GM12875 (cell line): ENCODE results near the gene ATG4B.

Source experiments
- H3K4me3 ChIP-seq: one replicate; pipeline ENCODE4 v1.5.1; 2011; ENCODE audit warnings: low read depth, low read length, control low read depth
- TF ChIP-seq, protein P1 (sequence below): IDR thresholded peaks from 2 replicates; pipeline ENCODE4 v1.5.1; 2011; ENCODE audit warnings: low read depth, mild to moderate bottlenecking, control low read depth, inconsistent platforms, low read length, moderate library complexity, borderline replicate concordance; ENCODE audit not compliant: insufficient read depth

Gene ATG4B

DNA sequence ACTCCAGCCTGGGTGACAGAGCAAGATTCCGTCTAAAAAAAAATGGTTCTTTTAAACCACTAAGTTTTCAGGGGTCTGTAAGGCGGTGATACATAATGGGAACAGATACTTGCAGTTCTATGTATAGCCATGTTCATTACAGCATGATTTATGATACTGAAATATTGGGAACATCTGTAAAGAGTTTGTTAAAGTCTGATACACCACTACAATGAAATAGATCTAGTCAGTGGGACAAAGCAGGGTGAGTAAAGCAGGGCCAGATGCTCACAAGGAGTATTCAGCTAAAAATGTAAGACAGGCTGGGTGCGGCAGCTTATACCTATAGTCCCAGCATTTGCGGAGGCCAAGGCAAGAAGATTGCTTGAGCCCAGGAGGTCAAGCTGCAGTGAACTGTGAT lies 58.2 kb downstream of the ATG4B start:
- TF ChIP-seq, protein P1, sequence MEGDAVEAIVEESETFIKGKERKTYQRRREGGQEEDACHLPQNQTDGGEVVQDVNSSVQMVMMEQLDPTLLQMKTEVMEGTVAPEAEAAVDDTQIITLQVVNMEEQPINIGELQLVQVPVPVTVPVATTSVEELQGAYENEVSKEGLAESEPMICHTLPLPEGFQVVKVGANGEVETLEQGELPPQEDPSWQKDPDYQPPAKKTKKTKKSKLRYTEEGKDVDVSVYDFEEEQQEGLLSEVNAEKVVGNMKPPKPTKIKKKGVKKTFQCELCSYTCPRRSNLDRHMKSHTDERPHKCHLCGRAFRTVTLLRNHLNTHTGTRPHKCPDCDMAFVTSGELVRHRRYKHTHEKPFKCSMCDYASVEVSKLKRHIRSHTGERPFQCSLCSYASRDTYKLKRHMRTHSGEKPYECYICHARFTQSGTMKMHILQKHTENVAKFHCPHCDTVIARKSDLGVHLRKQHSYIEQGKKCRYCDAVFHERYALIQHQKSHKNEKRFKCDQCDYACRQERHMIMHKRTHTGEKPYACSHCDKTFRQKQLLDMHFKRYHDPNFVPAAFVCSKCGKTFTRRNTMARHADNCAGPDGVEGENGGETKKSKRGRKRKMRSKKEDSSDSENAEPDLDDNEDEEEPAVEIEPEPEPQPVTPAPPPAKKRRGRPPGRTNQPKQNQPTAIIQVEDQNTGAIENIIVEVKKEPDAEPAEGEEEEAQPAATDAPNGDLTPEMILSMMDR = no peak
- H3K4me3 ChIP-seq = no peak overlapping the region

DNA sequence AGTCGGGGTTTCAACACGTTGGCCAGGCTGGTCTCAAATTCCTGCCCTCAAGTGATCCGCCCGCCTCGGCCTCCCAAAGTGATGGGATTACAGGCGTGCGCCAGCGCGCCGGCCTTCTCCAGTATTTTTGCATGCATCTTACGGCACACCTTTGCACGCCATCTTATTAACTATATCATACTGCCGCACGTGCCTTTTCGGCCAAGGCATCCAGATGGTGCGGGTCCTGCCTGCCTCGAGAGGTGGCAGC lies 63.6 kb downstream of the ATG4B start:
- TF ChIP-seq, protein P1 = peak; percentile 55; the same call in 1 of the 2 replicates
- H3K4me3 ChIP-seq = peak overlapping the region; percentile 69

DNA sequence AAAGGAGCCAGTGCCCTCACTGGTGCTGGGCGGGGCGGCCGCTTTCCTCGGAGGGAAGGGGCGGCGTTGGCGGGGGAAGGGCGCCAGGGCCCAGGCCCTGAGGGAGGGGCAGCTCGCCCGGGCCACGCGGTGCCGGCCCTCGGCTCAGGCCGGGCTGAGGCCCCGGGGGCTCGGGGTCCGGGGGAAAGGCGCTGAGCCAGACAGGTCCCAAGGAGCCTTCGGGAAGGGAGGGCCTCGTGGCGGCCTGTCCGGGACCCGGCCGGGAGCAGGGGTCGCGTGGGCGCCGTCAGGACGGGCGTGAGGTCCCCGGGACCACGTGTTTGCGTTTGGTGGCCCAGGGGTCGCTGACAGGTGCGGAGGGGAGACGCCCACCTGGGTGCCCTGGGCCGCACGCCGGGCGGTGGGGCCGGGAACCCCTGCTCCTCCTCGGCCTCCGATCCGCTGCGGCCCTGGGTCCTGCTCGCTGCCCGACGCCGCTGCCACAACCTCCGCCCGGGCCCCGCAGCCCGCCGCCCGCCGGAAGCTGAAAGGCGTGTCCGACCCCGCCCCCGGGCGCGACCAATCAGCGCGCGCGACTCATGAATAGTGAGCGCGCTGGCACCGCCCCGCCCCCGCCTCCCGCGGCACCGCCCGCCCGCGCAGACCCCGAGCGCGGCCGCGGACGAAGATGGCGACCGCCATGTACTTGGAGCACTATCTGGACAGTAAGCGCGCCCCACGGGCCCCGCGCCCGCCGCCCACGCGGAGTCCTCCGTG lies 64.1 kb downstream of the ATG4B start, which contains the start of gene ING5:
Gene ING5, plus strand, starts transcription at position 641 of the 756 bp plus-strand sequence. Its CDS starts 27 bp downstream, at position 668.
- TF ChIP-seq, protein P1 = no peak
- H3K4me3 ChIP-seq = peak within 1 kb of the TSS; percentile 69

DNA sequence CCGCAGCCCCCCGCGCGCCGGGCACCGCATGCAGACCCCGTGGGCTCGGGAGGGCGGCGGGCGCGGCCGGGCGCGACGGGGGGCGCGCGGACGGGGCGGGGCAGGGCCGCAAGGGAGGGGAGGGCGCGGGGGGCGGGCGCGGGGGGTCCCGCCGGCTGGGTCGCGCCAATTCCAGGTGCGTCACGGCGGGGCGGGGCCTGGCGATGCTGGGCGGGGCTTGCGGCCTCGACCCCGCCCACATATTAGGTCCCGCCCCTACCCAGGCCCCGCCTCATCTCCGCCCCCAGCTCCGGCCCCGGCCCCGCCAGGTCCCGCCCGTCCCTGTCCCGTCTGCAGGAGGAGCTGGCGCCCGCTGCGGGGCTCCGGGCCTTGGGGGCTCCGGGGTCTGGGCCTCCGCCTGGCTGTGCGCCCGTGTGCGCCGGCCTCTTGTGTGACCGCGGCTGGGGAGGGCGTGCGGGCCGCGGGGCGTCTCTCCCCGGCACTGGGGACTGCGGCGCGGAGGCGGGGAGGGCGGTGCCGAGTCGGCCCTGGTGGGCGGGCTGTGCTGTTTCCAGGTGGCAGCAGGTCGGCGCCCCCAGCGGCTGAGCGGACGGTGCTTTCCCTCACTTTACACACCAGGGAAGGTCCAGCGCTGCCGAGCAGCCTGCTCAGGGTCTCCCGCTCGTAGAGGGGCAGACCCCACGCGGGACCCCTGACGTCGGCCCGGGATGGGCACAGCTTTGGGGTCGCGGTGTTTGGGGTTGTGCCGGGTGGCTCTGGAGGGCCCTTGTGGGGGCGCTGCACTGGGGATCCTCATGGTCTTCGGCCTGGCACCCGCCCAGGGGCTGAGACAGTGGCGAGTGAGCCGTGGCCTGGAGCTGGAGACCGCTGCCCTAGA lies 64.9 kb downstream of the ATG4B start:
- TF ChIP-seq, protein P1 = peak; percentile 80

DNA sequence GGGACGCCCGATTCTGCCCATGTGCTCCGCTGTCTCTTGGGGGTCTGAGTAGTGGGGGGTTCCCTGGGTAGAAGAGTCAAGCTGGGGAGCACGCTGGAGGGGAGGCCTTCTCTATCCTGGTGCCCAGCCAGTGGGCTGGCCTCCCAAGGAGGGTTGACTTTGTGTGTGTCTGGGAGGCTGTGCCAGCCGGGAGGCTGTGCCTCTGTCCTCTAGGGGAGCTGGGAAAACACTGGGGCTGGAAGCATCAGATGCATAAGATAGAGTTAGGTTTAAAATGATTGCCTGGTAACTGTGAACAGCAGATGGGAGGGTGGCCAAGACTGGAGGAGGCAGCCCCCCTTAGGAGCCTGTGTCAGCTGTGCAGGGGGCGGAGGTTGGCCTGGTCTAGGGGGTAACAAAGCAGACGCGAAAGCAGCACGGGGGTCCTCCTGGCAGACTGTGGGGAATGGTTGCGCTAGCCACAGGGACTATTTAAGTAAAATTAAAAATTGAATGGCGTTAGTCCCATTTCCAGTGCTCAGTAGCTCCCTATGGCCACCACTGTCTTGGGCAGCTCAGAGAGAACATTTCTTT lies 65.6 kb downstream of the ATG4B start:
- TF ChIP-seq, protein P1 = no peak

More for the DNA sequence above, 64.9 kb downstream of the ATG4B start:
- H3K4me3 ChIP-seq = peak overlapping the region; percentile 69

DNA sequence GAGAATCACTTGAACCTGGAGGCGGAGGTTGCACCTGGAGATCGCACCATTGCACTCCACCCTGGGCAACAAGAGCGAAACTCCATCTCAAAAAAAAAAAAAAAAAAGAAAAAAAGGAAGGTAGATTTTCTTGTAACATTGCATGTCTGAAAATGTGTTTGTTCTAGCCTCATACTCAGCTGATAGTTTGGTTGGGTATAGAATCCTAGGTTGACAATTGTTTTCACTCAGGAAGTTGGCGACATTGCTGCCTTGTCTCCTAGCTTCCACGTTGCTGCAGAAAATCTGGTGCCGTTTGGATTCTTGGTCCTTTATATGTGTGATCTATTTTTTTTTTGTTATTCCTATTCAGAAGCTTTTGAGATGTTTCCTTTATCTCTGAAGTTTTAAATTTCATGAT lies 69.0 kb downstream of the ATG4B start:
- TF ChIP-seq, protein P1 = no peak
- H3K4me3 ChIP-seq = no peak overlapping the region

More for the DNA sequence above, 65.6 kb downstream of the ATG4B start:
- H3K4me3 ChIP-seq = peak overlapping the region; percentile 69
